SK-N-SH treated with all-trans-retinoic acid at 6 μM for 48 hours (cell line): ENCODE data around the gene LYPD4.

ENCODE experiments used
- ARNTL ChIP-seq: fragments of 450-650 bp; formaldehyde crosslinking; IDR thresholded peaks from 2 replicates; pipeline ENCODE4 v1.5.0; 2020; ENCODE audit warnings: low read depth, mild to moderate bottlenecking, moderate library complexity, borderline replicate concordance
- CREB5 ChIP-seq: fragments of 250-450 bp; sonication (Bioruptor Pico); IDR thresholded peaks from 2 replicates; pipeline ENCODE4 v1.5.1; 2020; ENCODE audit warnings: low read depth, mild to moderate bottlenecking, moderate library complexity
- ESRRG ChIP-seq: fragments of 250-450 bp; sonication (Bioruptor Pico); IDR thresholded peaks from 2 replicates; pipeline ENCODE4 v1.6.1; 2021; ENCODE audit warnings: mild to moderate bottlenecking
- GLIS3 ChIP-seq: fragments of 250-450 bp; sonication (Bioruptor Pico); IDR thresholded peaks from 2 replicates; pipeline ENCODE4 v1.5.0; 2020; ENCODE audit warnings: mild to moderate bottlenecking, moderate library complexity
- ISL1 ChIP-seq: fragments of 250-450 bp; sonication (Bioruptor Pico); IDR thresholded peaks from 2 replicates; pipeline ENCODE4 v2.1.2; 2022; ENCODE audit warnings: mild to moderate bottlenecking, moderate library complexity
- PATZ1 ChIP-seq: fragments of 250-450 bp; sonication (Bioruptor Pico); IDR thresholded peaks from 2 replicates; pipeline ENCODE4 v1.8.0; 2020; ENCODE audit warnings: mild to moderate bottlenecking, moderate library complexity, borderline replicate concordance
- RARB ChIP-seq: fragments of 250-450 bp; sonication (Bioruptor Pico); IDR thresholded peaks from 2 replicates; pipeline ENCODE4 v1.8.0; 2021; ENCODE audit warnings: mild to moderate bottlenecking, moderate library complexity
- SNAI2 ChIP-seq: fragments of 250-450 bp; sonication (Bioruptor Pico); IDR thresholded peaks from 2 replicates; pipeline ENCODE4 v1.5.0; 2020; ENCODE audit warnings: mild to moderate bottlenecking, moderate library complexity
- TOX ChIP-seq: fragments of 250-450 bp; sonication (Bioruptor Pico); IDR thresholded peaks from 2 replicates; pipeline ENCODE4 v1.8.0; 2021; ENCODE audit warnings: mild to moderate bottlenecking, moderate library complexity, borderline replicate concordance
- ZC3H10 ChIP-seq: fragments of 250-450 bp; sonication (Bioruptor Pico); IDR thresholded peaks from 2 replicates; pipeline ENCODE4 v1.5.1; 2021; ENCODE audit warnings: mild to moderate bottlenecking, moderate library complexity
- ZFP30 ChIP-seq: fragments of 450-650 bp; formaldehyde crosslinking; IDR thresholded peaks from 2 replicates; pipeline ENCODE4 v1.5.0; 2022; ENCODE audit warnings: mild to moderate bottlenecking, moderate library complexity
- ZNF8 ChIP-seq: fragments of 450-650 bp; formaldehyde crosslinking; IDR thresholded peaks from 2 replicates; pipeline ENCODE4 v1.5.0; 2020; ENCODE audit warnings: mild to moderate bottlenecking, moderate library complexity
- TF ChIP-seq, protein P1 (sequence below): fragments of 250-450 bp; sonication (Bioruptor Pico); IDR thresholded peaks from 2 replicates; pipeline ENCODE4 v1.8.0; 2021; ENCODE audit warnings: low read depth, mild to moderate bottlenecking, moderate library complexity, borderline replicate concordance

- TF ChIP-seq ZFP30 (CRISPR knock-in tag) (no peak), ZC3H10 (CRISPR knock-in tag) (no peak), CREB5 (CRISPR knock-in tag) (no peak), PATZ1 (CRISPR knock-in tag) (no peak), ISL1 (CRISPR knock-in tag) (no peak), RARB (CRISPR knock-in tag) (no peak), GLIS3 (CRISPR knock-in tag) (no peak), SNAI2 (no peak), ESRRG (no peak), ARNTL (CRISPR knock-in tag) (no peak), ZNF8 (CRISPR knock-in tag) (no peak), TOX (CRISPR knock-in tag) (no peak)
- TF ChIP-seq, protein P1, sequence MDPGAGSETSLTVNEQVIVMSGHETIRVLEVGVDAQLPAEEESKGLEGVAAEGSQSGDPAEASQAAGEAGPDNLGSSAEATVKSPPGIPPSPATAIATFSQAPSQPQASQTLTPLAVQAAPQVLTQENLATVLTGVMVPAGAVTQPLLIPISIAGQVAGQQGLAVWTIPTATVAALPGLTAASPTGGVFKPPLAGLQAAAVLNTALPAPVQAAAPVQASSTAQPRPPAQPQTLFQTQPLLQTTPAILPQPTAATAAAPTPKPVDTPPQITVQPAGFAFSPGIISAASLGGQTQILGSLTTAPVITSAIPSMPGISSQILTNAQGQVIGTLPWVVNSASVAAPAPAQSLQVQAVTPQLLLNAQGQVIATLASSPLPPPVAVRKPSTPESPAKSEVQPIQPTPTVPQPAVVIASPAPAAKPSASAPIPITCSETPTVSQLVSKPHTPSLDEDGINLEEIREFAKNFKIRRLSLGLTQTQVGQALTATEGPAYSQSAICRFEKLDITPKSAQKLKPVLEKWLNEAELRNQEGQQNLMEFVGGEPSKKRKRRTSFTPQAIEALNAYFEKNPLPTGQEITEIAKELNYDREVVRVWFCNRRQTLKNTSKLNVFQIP (CRISPR knock-in tag), result no peak
These were observed 16.1 kb upstream of the LYPD4 start for GRCh38 chr19:41860419-41861115.
